ENCODE measurements around the gene ARRDC3. TPM values are rescaled to one million over a fixed set of nuclear protein-coding genes. Genes with fewer than 3 reads are reported as not detected.

Gene ARRDC3
- 3.6 to 7.4 TPM (median 6.2 TPM) in 5 replicates for total RNA-seq (2022; extraction: Qiagen RNA extraction)

GRCh38 chr5:91383027-91383955 lies at the start of gene ARRDC3:
Gene ARRDC3 (minus strand): TSS chr5:91383317. CDS start chr5:91383092, 225 bp downstream.

Measured in A549 treated with Mapracorat at 1 μM for 4 hours (cell line).